Neural progenitor cell (in vitro differentiated cells): ENCODE results near the gene TMEM221.

Experiments
- EZH2 ChIP-seq: fragments of 200-600 bp; sonication (generic); IDR thresholded peaks from 2 replicates; pipeline ENCODE4 v1.6.1; 2017; ENCODE audit warnings: antibody characterized with exemption, mild to moderate bottlenecking, moderate library complexity
- TF ChIP-seq, protein P1 (sequence below): fragments of 200-600 bp; sonication (generic); IDR thresholded peaks from 2 replicates; pipeline ENCODE4 v1.5.1; 2017; ENCODE audit warnings: antibody characterized with exemption, mild to moderate bottlenecking

GRCh38 chr19:17411801-17412200, 36.7 kb downstream of the TMEM221 start:
- TF ChIP-seq, protein P1, sequence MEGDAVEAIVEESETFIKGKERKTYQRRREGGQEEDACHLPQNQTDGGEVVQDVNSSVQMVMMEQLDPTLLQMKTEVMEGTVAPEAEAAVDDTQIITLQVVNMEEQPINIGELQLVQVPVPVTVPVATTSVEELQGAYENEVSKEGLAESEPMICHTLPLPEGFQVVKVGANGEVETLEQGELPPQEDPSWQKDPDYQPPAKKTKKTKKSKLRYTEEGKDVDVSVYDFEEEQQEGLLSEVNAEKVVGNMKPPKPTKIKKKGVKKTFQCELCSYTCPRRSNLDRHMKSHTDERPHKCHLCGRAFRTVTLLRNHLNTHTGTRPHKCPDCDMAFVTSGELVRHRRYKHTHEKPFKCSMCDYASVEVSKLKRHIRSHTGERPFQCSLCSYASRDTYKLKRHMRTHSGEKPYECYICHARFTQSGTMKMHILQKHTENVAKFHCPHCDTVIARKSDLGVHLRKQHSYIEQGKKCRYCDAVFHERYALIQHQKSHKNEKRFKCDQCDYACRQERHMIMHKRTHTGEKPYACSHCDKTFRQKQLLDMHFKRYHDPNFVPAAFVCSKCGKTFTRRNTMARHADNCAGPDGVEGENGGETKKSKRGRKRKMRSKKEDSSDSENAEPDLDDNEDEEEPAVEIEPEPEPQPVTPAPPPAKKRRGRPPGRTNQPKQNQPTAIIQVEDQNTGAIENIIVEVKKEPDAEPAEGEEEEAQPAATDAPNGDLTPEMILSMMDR: no peak
- TF ChIP-seq EZH2: no peak
